Fibroblast of the aortic adventitia (primary cell): ENCODE results near the gene RAD1. TPM values are rescaled to one million over a fixed set of nuclear protein-coding genes. Genes with fewer than 3 reads are reported as not detected.

Source experiments
- DNase-seq: peaks from one replicate; pipeline ENCODE4 v3.0.0-alpha.2; 2010; ENCODE audit warnings: low read depth
- H3K4me3 ChIP-seq: 2 replicates; pipeline ENCODE4 v1.5.1; 2011; ENCODE audit warnings: low read depth, mild to moderate bottlenecking, control low read depth, low read length, moderate library complexity
- CTCF ChIP-seq: IDR thresholded peaks from 2 replicates; pipeline ENCODE4 v1.5.1; 2011; ENCODE audit warnings: mild to moderate bottlenecking, low read length, control low read depth, inconsistent platforms; ENCODE audit not compliant: insufficient read depth
- total RNA-seq: library from RNA; depleted of rRNA; stranded (reverse); fragments of >200 nt; gene quantifications from 2 replicates; pipeline ENCODE4 v1.2.3, GENCODE V29; 2012; ENCODE audit warnings: low replicate concordance

RAD1 gene
- total RNA-seq, 1 donor, result 38.6 TPM

- no peak for TF ChIP-seq CTCF
- H3K4me3 ChIP-seq, result no peak overlapping the region
- no peak for DNase-seq
These were observed 46.0 kb downstream of the RAD1 start for GRCh38 chr5:34869256-34869655.

GRCh38 chr5:34868791-34869190, 46.5 kb downstream of the RAD1 start:
- no peak for TF ChIP-seq CTCF
- H3K4me3 ChIP-seq, result no peak overlapping the region
- DNase-seq, result no peak

- no peak overlapping the region for H3K4me3 ChIP-seq
- DNase-seq, result no peak
- TF ChIP-seq CTCF, result no peak
These were observed 47.6 kb downstream of the RAD1 start for GRCh38 chr5:34867660-34868059.

- no peak for TF ChIP-seq CTCF
- DNase-seq, result peak; percentile 2
- no peak overlapping the region for H3K4me3 ChIP-seq
These were observed 48.3 kb downstream of the RAD1 start for GRCh38 chr5:34866989-34867471.

- no peak overlapping the region for H3K4me3 ChIP-seq
- peak; percentile 14 for DNase-seq
- no peak for TF ChIP-seq CTCF
These were observed 50.2 kb downstream of the RAD1 start for GRCh38 chr5:34865091-34865490.

- no peak overlapping the region for H3K4me3 ChIP-seq
- no peak for DNase-seq
- no peak for TF ChIP-seq CTCF
These were observed 51.4 kb downstream of the RAD1 start for GRCh38 chr5:34863946-34864345.

GRCh38 chr5:34859253-34859652, 56.1 kb downstream of the RAD1 start:
- no peak for TF ChIP-seq CTCF
- DNase-seq, result no peak
- H3K4me3 ChIP-seq, result no peak overlapping the region
